ENCODE results near the gene ACTA1.
"Not testable (repeated sequence)": the region's sequence is repeated elsewhere in the genome, so short reads cannot be mapped to it uniquely, and the experiment has no call there.

Gene ACTA1

GRCh38 chr1:229438021-229438420, 4.1 kb upstream of the ACTA1 start:
- DNase-seq: no peak

DNA sequence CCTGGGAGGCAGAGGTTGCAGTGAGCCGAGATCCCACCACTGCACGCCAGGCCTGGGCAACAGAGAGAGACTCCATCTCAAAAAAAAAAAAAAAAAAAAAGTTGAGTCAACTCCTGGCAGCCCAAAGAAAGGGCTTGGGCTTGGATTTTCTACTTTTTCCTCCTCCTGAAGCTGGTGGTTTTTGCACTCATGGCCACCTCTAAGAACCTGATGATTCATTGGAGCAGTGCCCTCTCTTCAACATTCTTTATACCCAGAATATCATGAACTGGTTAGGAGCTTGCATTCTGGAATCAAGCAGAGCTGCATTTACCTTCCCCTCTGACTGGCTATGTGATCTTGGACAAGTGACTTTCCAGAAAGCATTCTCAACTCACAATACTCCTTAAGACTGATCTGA, 3.5 kb upstream of the ACTA1 start:
- no peak for DNase-seq

DNA sequence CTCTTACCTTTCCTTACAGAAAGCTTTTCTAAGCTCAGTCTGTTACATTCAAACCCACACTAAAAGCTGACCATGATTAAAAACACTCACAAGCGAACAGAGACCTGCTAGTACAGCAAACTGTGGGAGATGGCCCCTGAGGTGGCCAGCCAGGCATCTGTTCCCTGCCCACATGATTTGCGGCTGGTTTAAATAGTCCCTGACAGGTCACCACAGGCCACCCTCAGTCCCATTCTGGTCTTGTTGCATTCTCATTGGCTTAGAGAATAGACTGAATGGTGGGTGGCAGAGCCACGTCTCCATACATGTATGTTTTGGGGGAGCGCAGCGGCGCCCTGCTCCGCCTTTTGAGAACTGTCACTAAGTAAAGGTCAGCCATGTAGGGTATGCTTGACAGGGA, 2.3 kb upstream of the ACTA1 start:
- no peak for DNase-seq

GRCh38 chr1:229434641-229435051, 752 bp upstream of the ACTA1 start:
- DNase-seq: no peak

DNA sequence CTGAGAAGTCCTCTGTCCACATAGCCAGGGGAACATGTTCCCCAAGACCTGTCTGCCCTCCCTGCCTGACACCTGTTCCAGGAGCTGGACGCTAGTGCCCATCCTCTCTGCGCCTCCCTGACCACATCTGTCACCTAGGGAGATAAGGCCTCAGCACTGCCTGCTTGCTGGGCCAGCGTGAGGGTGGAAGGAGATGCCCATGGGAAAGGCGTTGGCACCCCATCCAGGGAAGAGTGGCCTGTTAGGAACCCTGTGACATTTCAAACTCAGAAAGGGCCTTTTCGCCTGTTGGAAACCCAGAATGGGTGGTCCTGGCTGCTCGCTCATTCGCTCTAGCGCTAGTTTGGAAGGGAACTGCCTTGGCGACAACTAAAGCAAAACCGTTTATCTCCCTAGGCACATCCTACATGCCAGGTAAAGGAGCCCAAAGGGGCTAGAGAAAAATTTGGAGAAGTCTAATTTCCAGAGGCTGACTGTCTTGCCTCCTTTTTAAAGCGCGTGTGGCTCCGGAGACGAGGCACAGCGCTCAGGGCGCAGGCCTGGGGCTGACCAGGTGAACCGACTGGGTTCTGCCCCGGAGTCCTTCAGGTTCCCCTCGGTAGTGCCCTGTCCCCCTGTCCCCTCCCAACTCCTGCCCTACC, 410 bp downstream of the ACTA1 start:
- DNase-seq: no peak

- DNase-seq: no peak
Measured at GRCh38 chr1:229432905-229433304, 989 bp downstream of the ACTA1 start.

GRCh38 chr1:229432116-229432461, 1.8 kb downstream of the ACTA1 start:
- no peak for DNase-seq

DNA sequence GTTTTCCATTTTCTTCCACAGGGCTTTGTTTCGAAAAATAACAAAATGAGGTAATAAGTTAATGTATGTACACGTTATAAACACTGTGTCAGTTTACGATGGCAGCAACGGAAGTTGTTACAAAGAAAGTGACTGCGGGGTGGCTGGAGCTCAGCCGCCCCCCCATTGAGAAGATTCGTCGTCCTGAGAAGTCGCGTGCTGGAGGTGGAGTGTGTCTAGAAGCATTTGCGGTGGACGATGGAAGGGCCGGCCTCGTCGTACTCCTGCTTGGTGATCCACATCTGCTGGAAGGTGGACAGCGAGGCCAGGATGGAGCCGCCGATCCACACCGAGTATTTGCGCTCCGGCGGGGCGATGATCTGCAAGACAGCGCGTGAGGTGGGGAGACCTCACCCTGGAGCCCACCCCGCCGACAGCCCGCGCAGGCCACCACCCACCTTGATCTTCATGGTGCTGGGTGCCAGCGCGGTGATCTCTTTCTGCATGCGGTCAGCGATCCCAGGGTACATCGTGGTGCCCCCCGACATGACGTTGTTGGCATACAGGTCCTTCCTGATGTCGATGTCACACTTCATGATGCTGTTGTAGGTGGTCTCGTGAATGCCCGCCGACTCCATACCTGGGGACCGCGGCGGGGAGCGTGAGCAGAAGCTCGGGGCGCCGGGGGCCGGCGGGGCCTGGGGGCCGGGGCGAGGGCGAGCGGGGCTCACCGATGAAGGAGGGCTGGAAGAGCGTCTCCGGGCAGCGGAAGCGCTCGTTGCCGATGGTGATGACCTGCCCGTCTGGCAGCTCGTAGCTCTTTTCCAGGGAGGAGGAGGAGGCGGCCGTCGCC, 2.4 kb downstream of the ACTA1 start:
- no peak for DNase-seq

DNA sequence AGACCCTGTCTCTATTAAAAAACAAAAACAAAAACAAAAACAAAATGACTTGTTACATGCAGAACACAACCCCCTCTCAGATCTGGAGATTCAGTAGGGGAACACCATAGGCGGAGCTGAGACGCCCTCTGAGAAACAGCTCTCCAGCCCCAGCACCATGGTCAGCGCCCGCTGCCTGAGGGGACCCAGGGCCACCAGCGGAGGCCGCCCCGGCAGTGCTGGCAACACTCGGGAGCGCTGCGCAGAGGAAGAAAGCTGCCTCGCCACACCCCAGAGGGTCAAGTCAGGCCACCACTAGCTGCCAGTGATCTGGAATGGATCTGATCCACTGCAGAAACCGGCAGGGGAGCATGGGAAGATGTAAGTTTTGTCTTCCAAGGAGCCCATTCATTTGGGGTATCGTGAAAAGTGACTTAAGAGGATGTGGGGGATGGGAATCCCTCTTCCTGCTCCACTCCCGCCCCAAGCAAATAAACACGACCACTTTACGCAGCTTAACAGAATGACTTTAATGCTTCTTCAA, 3.1 kb downstream of the ACTA1 start:
- DNase-seq: peak; percentile 75

DNA sequence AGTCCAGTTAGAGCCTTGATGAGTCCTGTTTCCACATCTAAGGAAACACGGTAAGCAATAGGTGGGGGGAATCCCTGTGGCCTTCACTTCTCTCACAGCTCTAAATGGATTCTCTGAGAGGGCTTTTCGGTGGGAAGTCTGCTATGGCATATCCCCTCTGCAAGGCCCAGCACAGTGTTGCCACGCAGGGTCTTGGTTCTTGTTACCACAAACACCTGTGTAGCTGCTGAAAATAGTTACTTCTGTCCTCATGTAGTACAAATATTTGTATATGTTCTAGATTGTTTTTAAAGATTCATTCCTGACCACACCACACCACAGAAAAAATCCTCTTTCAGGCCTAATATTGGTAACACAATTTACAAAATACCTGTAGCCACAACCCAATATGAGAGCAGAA, 5.6 kb downstream of the ACTA1 start:
- no peak for DNase-seq

- DNase-seq: no peak
Measured at GRCh38 chr1:229427572-229427971, 6.3 kb downstream of the ACTA1 start.

DNA sequence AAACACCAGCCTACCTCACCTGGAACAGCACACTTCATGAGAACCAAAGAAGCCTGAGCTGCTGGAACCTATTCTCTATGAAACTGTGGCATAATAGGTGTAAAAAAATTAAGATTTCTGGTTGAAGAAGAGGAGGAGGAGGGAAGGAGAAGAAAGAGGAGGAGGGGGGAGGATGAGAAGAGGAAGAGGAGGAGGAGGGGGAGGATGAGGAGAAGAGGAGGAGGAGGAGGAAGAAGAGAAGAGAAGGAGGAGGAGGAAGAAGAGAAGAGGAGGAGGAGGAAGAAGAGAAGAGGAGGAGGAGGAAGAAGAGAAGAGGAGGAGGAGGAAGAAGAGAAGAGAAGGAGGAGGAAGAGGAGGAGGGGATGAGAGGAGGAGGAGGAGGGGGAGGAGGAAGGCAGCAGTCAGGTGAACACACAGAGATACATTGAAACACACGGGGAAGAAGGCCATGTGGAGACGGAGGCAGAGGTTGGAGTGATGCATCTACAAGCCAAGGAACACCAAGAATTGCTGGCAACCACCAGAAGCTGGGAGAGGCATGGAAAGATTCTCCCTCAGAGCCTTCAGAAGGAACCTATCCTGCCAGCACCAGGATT, 8.2 kb downstream of the ACTA1 start:
- no peak for DNase-seq

DNA sequence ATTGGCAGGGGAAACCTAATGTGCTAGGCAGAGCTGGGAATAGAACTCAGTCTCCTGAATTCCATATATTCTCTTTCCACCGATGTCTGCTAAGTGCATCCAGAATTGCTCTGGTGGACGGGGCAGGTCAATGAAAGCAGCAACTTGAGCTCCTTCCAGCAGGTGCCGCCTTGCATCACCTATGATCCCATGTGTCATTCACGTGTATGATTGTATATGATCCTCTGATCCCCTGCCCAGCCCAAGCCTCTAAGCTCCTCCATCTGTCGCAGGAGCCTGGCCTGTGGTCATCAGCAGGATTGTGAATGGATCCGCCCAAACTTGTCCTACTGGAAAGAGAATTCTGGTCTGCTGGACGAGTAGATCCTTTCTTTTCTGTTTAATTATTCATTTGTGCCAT, 13.1 kb downstream of the ACTA1 start:
- no peak for DNase-seq

- DNase-seq: no peak
Measured at GRCh38 chr1:229420224-229420623, 13.7 kb downstream of the ACTA1 start.

DNA sequence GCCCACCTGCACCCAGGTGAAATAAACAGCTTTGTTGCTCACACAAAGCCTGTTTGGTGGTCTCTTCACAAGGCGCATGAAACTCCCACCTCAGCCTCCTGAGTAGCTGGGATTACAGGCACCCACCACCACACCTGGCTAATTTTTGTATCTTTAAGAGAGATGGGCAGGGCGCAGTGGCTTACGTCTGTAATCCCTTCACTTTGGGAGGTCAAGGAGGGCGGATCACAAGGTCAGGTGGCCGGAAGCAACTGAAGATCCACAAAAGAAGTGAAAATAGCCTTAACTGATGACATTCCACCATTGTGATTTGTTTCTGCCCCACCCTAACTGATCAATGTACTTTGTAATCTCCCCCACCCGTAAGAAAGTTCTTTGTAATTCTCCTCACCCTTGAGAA, 15.3 kb downstream of the ACTA1 start:
- DNase-seq: not testable (repeated sequence)

DNA sequence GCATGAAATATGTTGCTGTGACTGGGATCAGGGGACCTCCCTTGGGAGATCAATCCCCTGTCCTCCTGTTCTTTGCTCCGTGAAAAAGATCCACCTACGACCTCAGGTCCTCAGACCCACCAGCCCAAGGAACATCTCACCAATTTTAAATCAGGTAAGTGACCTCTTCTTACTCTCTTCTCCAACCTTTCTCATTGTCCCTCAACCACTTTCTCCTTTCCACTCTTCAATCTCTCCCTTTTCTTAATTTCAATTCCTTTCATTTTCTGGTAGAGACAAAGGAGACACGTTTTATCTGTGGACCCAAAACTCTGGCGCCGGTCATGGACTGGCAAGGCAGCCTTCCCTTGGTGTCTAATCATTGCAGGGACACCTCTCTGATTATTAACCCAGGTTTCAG, 21.1 kb downstream of the ACTA1 start:
- not testable (repeated sequence) for DNase-seq

- no peak for DNase-seq
Measured at GRCh38 chr1:229412056-229412455, 21.8 kb downstream of the ACTA1 start.

- DNase-seq: no peak
Measured at GRCh38 chr1:229411434-229412055, 22.3 kb downstream of the ACTA1 start.

DNA sequence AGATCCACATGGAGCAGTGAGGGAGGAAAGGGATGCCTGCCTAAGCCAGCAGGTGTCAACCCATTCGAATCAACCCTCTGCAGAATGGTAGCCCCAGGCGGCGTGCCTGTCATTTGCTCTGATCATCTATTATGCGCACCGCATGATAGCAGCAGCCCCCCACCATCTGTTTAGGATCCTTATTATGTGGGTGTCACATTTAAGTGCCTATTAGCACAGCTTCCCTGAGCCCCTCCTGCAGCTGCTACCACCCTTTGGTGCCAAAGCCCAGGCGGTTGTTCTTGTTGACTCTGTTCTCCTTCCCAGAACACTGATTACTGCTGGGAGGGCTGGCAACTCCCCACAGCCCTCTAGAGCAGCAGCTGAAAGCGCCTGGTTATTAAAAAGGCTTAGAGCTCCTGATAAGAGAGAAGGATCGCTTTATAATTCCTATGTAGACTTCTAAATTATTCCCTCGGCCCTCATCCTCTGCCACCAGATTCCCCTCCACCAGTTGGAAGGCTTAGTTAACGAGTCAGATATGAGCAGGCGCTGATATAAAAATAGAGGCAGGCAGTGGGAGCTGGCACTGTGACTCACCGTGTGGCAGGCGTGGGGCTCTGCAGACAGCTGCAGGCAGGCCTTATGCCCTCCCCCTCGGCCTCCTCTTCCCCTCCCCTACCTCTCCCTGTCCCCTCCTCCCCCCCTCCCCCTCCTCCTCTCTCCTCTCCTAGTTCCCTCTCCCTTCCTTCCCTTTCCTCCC, 23.0 kb downstream of the ACTA1 start:
- no peak for DNase-seq

- no peak for DNase-seq
Measured at GRCh38 chr1:229410370-229410691, 23.6 kb downstream of the ACTA1 start.

GRCh38 chr1:229409616-229410369, 24.1 kb downstream of the ACTA1 start:
- DNase-seq: no peak

- no peak for DNase-seq
Measured at GRCh38 chr1:229408458-229409037, 25.3 kb downstream of the ACTA1 start.

Data from activated effector memory CD4-positive, alpha-beta T cell treated with anti-CD3 and anti-CD28 coated beads, Interleukin-2, amount 50 U/mL, for 16 hours (primary cell).